OCI-LY7 (cell line): ENCODE measurements around the gene STBD1.

Source experiments
- EZH2phosphoT487 ChIP-seq: fragments of 200-600 bp; sonication (generic); IDR thresholded peaks from 2 replicates; pipeline ENCODE4 v1.6.1; 2018; ENCODE audit warnings: low read depth, borderline replicate concordance, mild to moderate bottlenecking, mixed run types, antibody characterized with exemption, low read length, moderate library complexity, mixed read lengths
- TF ChIP-seq, protein P1 (sequence below): fragments of 200-600 bp; sonication (generic); conservative IDR thresholded peaks from 2 replicates; pipeline ENCODE4 v1.5.1; 2014; ENCODE audit warnings: mild to moderate bottlenecking, antibody characterized with exemption, low read length, moderate library complexity, mixed read lengths

DNA sequence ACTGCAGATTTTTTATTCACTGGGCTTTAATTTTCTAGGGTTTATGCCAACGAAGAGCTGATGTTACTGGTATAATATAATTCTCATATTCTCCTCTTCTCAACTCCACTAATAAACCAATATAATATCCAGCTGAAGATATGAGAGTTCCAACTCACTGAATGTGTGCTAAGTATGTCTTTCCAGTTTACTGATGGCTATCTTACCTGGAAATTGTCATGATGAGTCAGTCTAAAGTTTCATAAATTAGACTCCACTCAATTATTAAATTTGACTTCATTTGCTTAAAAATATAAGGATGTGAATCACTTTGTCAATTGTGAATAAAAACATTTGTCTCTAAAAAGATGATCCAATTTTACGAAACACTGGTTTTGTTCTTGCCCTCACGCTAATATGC lies 28.4 kb downstream of the STBD1 start:
- TF ChIP-seq, protein P1, sequence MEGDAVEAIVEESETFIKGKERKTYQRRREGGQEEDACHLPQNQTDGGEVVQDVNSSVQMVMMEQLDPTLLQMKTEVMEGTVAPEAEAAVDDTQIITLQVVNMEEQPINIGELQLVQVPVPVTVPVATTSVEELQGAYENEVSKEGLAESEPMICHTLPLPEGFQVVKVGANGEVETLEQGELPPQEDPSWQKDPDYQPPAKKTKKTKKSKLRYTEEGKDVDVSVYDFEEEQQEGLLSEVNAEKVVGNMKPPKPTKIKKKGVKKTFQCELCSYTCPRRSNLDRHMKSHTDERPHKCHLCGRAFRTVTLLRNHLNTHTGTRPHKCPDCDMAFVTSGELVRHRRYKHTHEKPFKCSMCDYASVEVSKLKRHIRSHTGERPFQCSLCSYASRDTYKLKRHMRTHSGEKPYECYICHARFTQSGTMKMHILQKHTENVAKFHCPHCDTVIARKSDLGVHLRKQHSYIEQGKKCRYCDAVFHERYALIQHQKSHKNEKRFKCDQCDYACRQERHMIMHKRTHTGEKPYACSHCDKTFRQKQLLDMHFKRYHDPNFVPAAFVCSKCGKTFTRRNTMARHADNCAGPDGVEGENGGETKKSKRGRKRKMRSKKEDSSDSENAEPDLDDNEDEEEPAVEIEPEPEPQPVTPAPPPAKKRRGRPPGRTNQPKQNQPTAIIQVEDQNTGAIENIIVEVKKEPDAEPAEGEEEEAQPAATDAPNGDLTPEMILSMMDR: no peak
- no peak for TF ChIP-seq EZH2phosphoT487
